AG20443 (cell line): ENCODE measurements around the gene MSH2.
"Not testable (repeated sequence)": the region's sequence is repeated elsewhere in the genome, so short reads cannot be mapped to it uniquely, and the experiment has no call there.

Experiments
- DNase-seq: peaks from one replicate; pipeline ENCODE4 v3.0.0; 2012; ENCODE audit warnings: low spot score, mixed read lengths

The MSH2 gene

DNA sequence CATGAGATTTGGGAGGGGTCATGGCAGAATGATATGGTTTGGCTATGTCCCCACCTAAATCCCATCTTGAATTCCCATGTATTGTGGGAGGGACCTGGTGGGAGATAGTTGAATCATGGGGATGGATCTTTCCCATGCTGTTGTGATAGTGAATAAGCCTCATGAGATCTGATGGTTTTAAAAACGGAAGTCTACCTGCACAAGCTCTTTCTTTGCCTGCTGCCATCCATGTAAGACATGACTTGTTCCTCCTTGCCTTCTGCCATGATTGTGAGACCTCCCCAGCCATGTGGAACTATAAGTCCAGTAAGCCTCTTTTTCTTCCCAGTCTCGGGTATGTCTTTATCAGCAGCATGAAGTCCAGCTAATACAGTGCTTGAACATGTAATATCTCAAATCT, 5.0 kb downstream of the MSH2 start:
- DNase-seq, result not testable (repeated sequence)

DNA sequence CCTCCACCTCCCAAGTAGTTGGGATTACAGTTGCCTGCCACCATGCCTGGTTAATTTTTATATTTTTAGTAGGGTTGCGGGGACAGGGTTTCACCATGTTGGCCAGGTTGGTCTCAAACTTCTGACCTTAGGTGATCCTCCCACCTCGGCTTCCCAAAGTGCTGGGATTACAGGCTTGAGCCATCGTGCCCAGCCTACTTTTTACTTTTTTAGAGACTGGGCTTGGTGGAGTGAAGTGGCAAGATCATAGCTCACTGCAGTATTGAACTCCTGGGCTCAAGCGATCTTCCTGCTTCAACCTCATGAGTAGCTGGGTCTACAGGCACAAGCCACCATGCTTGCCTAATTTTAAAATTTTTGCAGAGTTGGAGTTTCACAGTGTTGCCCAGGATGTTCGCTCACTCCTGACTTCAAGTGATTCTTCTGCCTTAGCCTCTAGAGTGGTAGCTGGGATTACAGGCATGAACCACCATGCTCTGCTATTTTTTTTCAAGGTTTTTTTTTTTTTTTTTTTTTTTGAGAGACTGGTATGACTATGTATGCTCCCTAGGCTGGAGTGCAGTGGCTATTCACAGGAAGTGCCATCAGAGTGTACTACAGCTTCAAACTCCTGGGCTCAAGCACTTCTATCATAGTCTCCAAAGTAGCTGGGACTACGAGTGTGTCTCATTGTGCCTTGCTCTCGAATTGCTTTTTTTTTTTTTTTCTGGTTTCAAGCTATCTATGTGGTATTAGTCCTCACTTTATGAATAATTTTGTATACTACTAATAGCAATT, 11.9 kb downstream of the MSH2 start:
- no peak for DNase-seq

DNA sequence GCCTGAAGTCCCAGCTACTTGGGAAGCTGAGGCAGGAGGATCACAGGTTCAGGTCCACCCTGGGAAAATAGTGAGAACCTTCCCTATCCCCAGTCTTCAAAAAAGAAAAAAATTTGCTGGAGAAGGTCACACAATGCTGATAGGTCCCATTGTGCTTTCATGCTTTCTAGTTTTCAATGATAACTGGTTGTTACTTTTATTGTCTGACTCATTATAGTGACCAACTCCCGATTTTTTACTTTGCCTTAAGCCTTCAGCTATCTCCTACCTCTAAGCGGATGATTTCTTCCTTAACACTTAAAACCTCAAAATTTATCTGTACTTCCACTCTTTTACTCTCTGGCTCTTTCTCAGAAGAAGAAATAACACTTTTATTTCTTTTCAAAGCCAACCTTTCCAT, 17.3 kb downstream of the MSH2 start:
- no peak for DNase-seq

DNA sequence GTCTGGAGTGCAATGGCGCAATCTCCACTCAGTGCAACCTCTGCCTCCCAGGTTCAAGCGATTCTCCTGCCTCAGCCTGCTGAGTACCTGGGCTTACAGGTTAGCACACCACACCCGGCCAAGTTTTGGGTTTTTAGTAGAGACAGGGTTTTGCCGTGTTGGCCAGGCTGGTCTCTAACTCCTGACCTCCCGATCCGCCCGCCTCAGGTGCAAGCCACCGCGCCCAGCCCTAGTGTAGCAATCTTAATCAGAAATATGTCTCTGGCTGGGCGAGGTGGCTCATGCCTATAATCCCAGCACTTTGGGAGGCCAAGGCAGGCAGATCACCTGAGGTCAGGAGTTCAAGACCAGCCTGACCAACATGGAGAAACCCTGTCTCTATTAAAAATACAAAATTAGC, 17.7 kb downstream of the MSH2 start:
- not testable (repeated sequence) for DNase-seq

DNA sequence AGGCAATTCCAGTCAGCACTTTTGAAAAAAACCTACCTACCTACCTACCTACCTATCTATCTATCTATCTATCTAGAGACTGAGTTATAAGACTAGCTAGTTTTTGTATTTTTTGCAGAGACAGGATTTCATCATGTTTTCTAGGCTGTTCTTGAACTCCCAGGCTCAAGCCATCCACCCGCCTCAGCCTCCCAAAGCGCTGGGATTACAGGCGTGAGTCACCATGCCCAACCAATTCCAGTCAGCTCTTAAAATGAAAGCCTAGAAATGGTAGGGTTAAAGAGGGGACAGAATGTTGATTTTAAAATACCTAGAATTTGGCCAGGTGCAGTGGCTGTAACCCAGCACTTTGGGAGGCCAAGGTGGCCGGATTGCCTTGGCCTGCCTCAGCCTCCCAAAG, 19.1 kb downstream of the MSH2 start:
- DNase-seq, result no peak

DNA sequence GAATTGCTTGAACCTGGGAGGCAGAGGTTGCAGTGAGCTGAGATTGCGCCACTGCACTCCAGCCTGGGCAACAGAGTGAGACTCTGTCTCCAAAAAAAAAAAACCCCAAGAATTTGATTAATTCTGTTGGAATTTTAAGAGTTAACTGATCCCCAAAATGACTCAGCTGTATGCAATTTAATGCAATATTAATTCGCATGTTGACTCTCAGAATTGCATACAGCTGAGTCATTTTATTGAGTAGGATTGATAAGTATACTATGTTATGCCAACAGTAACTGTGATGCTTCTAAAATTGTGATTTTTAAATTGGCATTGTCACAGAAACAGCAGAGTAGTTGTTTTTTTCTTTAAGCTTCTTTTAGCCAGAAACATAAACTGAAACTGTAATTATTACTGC, 19.6 kb downstream of the MSH2 start:
- peak; percentile 19 for DNase-seq

DNA sequence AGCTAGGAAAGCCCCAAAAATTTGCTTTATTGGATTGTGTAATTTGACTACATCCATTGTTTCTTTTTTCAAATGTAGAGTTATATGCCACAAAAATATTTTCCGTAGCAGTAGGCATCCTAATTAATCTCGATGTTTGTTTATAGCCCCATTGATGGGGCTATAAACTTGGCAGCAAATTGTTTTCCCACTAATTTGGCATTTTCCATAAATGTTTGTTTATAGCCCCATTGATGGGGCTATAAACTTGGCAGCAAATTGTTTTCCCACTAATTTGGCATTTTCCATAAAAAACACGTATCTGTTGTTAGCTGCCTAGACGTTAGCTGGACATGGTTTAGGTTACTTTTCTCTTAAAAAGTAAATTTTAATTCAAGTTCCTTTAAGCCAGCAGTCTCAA, 23.8 kb downstream of the MSH2 start:
- DNase-seq, result no peak

DNA sequence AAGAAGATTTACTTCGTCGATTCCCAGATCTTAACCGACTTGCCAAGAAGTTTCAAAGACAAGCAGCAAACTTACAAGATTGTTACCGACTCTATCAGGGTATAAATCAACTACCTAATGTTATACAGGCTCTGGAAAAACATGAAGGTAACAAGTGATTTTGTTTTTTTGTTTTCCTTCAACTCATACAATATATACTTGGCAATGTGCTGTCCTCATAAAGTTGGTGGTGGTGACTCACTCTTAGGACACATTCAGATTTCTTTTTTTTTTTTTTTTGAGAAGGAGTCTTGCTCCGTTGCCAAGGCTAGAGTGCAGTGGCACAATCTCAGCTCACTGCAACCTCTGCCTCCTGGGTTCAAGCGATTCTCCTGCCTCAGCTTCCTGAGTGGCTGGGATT, 26.8 kb downstream of the MSH2 start:
- DNase-seq, result peak; percentile 21

DNA sequence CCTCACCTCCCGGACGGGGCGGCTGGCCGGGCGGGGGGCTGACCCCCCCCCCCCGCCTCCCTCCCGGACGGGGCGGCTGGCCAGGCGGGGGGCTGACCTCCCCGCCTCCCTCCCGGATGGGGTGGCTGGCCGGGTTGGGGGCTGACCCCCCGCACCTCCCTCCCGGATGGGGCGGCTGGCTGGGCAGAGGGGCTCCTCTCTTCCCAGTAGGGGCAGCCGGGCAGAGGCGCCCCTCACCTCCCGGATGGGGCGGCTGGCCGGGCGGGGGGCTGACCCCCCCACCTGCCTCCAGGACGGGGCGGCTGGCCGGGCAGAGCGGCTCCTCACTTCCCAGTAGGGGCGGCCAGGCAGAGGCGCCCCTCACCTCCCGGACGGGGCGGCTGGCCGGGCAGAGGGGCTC, 30.1 kb downstream of the MSH2 start:
- DNase-seq, result not testable (repeated sequence)

DNA sequence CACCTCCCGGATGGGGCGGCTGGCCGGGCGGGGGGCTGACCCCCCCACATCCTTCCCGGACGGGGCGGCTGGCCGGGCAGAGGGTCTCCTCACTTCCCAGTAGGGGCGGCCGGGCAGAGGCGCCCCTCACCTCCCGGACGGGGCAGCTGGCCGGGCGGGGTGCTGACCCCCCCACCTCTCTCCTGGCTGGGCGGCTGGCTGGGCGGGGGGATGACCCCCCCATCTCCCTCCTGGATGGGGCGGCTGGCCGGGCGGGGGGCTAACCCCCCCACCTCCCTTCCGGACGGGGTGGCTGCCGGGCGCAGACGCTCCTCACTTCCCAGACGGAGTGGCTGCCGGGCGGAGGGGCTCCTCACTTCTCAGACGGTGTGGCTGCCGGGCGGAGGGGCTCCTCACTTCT, 30.5 kb downstream of the MSH2 start:
- not testable (repeated sequence) for DNase-seq

DNA sequence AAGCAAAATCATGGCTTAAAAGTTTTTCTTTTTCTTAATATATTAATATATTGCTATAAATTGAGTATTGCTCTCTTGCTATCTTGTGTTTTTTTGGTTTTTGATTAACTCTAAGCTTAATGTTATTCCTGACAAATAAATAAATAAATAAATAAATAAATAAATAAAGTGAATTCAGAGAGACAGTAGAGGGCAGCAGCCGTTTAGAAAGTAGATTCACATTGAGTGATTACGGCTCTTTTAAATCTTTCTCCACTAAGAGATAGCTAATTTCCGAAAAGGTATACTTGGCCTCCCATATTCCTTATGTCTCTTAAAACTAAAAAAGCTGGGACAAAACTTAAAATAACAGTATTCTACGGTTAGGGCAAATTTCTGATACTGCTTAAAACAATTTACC, 34.3 kb downstream of the MSH2 start:
- DNase-seq, result peak; percentile 54

DNA sequence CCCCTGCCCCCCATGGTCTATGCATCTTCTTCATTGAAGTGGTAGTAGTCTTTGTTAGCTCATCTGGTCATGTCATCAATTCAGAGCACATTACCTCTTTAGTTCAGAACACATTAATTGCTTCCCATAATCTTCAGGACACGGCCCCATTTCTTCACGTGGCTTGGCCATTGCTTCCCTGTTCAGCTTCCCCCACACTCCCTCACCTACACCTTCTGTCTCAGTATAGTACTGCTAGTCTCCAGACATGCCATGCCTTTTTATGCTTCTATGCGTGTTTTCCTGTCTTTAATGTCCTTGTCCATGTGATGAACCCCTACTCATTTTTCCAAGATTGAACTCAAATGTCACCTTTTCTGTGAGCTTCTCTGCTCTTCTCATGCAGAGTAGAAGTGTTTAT, 35.1 kb downstream of the MSH2 start:
- no peak for DNase-seq

DNA sequence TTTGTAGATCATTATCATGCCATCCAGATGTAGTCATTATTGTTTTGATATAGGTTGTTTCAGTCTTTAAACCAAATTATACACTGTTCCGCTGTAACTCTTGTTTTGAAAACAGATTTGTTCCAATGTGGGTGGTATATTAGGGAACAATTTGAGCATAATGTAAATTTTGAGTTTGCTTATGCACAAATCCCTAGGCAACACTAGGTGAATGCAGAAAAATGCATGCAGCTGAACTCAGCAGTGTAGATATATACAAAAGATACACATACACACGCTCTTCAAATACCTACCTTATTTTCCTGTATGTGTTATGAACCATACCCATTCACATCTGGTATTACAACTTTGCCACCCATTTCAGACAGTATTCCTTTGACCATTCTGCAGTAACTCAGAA, 35.8 kb downstream of the MSH2 start:
- no peak for DNase-seq

DNA sequence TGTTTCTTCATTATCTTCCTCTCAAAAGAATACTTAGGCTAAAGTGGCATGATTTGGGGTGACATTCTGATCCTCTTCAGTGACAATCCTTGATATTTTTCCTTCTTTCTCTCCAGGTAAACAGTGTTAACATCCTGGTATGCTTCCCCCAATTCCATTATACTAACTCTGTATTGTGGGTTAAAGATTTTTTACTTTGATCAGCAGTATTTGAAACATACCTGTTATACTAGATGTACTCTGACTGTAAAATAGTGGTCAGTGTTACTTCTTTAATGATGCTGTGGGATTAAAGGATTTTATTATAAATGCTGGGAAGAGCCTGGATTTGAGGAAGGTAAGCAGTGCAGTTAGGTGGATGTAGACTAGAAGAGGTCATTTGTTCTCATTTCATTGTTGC, 48.8 kb downstream of the MSH2 start:
- DNase-seq, result no peak

DNA sequence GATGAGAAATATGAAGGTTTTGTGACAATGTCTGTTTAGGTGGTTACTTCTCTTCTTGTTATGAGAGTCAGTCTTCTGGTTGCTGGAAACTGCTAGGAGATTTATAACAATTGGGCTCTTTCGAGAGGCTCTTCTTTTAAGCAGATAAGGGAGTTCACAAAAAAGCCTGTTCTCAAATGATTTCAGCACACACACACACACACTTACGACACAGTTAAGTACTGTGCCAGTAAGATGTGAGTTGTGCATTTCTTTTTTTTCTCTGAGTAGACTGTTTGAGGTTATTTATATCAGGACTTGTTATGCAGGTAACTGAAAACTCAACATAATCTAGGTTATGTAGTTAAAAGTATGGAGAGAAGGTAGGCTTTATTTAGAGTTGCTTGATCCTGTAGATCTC, 49.8 kb downstream of the MSH2 start:
- DNase-seq, result no peak

DNA sequence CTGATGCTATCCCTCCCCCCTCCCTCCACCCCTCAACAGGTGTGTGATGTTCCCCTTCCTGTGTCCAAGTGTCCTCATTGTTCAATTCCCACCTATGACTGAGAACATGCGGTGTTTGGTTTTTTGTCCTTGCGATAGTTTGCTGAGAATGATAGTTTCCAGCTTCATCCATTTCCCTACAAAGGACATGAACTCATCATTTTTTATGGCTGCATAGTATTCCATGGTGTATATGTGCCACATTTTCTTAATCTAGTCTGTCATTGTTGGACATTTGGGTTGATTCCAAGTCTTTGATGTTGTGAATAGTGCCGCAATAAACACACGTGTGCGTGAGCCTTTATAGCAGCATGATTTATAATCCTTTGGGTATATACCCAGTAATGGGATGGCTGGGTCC, 51.9 kb downstream of the MSH2 start:
- not testable (repeated sequence) for DNase-seq

DNA sequence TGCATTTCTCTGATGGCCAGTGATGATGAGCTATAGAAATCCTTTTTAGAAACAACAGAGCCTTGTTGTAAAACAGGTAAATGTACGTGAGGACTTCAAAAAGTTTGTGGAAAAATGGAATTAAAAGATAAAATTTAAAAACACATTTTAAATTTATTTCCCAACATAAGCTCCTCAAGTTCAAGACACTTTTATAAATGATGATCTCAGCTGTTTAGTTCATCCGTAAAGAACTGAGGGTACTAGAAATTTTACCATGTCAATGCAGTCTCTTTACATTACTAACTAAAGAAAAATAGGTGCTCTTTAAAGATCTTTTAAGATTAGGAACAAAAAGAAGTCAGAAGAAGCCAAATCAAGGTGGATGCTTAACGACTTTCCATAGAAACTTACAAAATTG, 52.5 kb downstream of the MSH2 start:
- DNase-seq, result no peak

DNA sequence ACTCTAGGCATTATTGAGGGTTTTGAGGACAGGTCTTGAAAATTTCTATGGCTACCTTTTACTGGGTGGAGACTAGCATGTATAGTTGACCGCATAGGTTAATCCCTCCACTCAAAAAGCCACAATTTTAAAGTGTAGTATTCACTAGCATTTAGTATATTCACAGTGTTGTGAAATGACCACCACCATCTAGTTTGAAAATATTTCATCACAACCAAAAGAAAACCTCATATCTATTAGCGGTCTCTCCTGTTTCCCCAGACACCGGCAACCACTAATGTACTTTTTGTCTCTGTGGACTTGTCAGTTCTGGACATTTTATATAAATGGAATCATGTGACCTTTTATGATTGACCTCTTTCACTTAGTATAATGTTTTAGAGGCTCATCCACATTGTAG, 53.9 kb downstream of the MSH2 start:
- DNase-seq, result no peak

DNA sequence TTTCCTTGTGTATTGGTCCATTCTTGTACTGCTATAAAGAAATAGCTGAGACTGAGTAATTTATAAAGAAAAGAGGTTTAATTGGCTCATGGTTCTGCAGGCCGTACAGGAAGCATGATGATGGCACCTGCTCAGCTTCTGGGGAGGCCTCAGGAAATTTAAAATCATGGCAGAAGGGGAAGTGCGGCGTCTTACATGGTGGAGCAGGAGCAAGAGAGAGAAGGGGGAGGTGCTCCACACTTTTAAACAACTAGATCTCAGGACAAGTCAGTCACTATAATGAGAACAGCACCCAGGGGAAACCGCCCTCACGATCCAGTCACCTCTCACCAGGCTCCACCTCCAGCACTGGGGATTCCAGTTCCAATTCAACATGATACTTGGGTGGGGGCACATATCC, 54.3 kb downstream of the MSH2 start:
- no peak for DNase-seq

DNA sequence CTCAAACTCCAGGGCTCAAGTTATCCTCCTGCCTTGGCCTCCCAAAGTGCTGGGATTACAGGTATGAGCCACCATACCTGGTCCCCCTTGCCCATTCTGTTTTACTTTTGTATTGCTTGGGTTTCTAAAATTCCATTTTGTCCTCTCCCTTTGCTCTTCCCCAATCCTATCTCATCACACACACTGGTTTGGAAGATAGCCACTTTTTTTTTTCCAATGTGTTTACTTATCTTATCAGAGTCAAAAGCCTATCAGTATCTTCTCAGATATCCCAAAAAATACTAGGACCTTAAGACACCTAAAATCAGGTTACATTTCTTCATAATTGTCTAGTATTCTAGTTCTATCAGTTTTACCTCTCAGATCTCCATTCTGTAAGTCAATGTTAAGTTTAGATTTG, 56.1 kb downstream of the MSH2 start:
- no peak for DNase-seq

DNA sequence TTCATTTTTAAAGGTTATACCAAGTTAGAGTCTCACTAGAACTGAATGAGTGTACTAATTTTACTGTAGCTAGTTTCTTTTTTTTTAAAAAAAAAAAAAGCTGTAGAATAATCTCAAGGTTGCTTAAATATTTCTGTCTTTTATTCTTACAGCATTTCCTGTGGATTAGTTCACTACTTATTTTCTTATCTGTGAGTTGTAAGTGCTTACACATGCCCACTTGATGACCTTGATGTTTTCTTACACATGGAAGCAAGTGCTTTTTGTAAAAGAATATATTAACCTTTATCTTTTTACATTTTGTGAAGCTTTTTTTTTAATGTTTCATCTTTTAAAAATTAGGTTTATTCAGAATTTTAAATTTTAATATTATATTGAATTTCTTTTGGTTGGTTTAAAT, 57.8 kb downstream of the MSH2 start:
- DNase-seq, result no peak

DNA sequence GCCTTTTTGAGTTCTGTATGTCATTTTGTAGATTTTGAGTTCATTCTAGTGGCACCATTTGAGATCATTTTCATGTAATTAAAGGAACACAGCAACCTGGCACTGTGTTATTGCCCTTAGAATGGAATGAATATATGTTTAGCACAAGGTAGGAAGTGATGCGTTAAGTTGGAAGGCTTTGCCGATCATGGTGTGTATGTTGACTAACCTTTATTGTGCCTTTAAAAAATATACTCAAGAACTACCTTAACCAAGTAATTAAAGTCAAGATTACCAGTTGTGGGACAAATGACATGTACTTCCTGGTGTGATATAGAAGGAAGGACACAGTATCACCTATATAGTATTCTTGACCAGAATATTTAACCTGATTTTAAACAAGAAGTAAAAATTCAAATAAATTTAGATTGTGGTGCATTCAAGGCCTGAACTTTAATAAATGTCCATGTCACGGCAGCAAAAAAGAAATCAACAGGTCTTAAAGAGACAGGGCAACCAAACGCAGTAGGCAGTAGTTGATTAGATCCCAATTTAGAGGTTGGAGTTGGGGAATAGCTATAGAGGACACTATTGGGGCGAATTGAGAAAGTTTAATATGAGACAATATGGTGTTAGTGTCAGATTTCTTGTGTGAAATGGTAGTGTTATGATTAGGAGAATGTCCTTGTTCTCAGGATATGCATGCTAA, 68.6 kb downstream of the MSH2 start:
- DNase-seq, result no peak

DNA sequence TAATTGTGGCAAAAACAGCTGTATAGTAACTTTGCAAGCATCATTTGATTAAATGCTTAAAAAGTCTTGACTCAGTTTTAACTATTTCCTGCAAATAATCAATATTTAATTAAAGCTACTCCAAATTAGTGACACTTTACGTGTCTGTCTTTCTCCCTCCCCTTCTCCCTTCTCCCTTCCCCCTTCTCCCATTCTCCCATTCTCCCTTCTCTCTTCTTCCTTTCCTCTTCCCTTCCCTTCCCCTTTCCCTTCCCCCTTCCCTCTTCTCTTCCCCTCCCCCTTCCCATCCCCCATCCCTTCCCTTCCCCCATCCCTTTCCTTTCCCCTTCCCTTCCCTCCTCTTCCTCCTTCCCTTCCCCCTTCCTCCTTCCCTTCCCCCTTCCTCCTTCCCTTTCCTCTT, 76.9 kb downstream of the MSH2 start:
- DNase-seq, result no peak

DNA sequence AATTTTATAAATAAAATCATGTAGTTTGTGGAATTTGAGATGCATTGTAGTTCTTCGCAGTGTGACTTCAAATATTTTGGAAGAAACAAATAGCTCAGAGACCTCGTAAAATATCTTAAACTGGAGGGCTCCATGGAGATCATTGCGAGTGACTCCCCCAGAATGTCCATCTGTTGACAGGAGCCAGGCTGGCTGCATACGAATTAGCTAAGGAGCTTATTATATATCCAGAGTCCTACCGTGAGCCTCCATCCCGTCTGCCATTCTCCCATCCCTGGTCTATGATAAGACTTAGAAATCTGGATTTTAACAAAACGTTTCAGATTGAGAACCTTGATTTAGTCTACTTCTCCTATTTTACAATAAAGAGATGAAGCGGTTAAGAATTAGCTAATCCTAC, 80.2 kb downstream of the MSH2 start:
- DNase-seq, result no peak
